K562 (cell line): ENCODE measurements around the gene ANO6. TPM values are rescaled to one million over a fixed set of nuclear protein-coding genes. Genes with fewer than 3 reads are reported as not detected.
A peak's percentile ranks its signal among the peaks of the same experiment; 100 is the strongest.

Experiments
- GATAD2B ChIP-seq: fragments of 450-650 bp; IDR thresholded peaks from 2 replicates; pipeline ENCODE4 v1.6.1; 2017; ENCODE audit warnings: mild to moderate bottlenecking, borderline replicate concordance
- GTF2A2 ChIP-seq: IDR thresholded peaks from 2 replicates; pipeline ENCODE4 v1.6.1; 2016; ENCODE audit warnings: mild to moderate bottlenecking, missing genetic modification characterization, missing compliant biosample characterization
- HDAC3 ChIP-seq: fragments of 450-650 bp; IDR thresholded peaks from 2 replicates; pipeline ENCODE4 v1.6.1; 2018; ENCODE audit warnings: borderline replicate concordance, mild to moderate bottlenecking, moderate library complexity; ENCODE audit not compliant: partially characterized antibody
- KAT2B ChIP-seq: IDR thresholded peaks from one replicate; pipeline ENCODE4 v1.6.1; 2012; ENCODE audit warnings: low read depth, mild to moderate bottlenecking, control low read depth, inconsistent platforms, low read length, moderate library complexity
- LCOR ChIP-seq: sonication (generic); formaldehyde crosslinking; IDR thresholded peaks from 2 replicates; pipeline ENCODE4 v1.8.0; 2022; ENCODE audit warnings: mild to moderate bottlenecking, missing genetic modification reagents
- NCOA6 ChIP-seq: fragments of 450-650 bp; IDR thresholded peaks from 2 replicates; pipeline ENCODE4 v1.6.1; 2017; ENCODE audit warnings: mild to moderate bottlenecking
- NFATC3 ChIP-seq: fragments of 450-650 bp; IDR thresholded peaks from 2 replicates; pipeline ENCODE4 v1.6.1; 2017; ENCODE audit warnings: mild to moderate bottlenecking
- PHB2 ChIP-seq: fragments of 450-650 bp; IDR thresholded peaks from 2 replicates; pipeline ENCODE4 v1.6.1; 2017; ENCODE audit warnings: low read depth
- TFAM ChIP-seq: fragments of 250-450 bp; sonication (Bioruptor Pico); conservative IDR thresholded peaks from 2 replicates; pipeline ENCODE4 v1.5.0; 2021; ENCODE audit warnings: mild to moderate bottlenecking, moderate library complexity
- ZNF436 ChIP-seq: fragments of 250-450, 450-650 bp; sonication (Bioruptor Pico); formaldehyde crosslinking; IDR thresholded peaks from 2 replicates; pipeline ENCODE4 v1.7.0; 2020; ENCODE audit warnings: mild to moderate bottlenecking
- polyA plus RNA-seq, 8 experiments: library from polyadenylated mRNA; depleted of rRNA in 4 of 8; stranded (reverse) in 5 of 8; unstranded in 3 of 8; fragments of >200 nt; fragmentation: Nextera tagmentation in 2 of 8; fragmentation: Illumina TruSeq in 1 of 8; extraction: Ambion mirVana in 2 of 8; extraction: Trizol in 1 of 8; gene quantifications; 2 replicates each; pipeline versions ENCODE4 v1.2.1 to v1.2.3, GENCODE V29; 2011 to 2014; ENCODE audit warnings: inconsistent platforms in 1 of 8, missing spikeins in 1 of 8
- total RNA-seq, 7 experiments: library from RNA; depleted of rRNA in 6 of 7; stranded (reverse); fragments of >200 nt in 6 of 7; fragmentation: Illumina TruSeq in 2 of 7; extraction: Trizol in 2 of 7; gene quantifications; 2 replicates each; pipeline versions ENCODE4 v1.2.1 to v1.2.3, GENCODE V29; 2011 to 2021; ENCODE audit warnings: low replicate concordance in 1 of 7
- TF ChIP-seq, protein P1 (sequence below), 2 experiments: fragments of 150-350 bp in 1 of 2; IDR thresholded peaks; 2 replicates each; pipeline ENCODE4 v1.6.1; 2012 to 2016; ENCODE audit warnings: low read depth in 2 of 2, low read length in 2 of 2, mild to moderate bottlenecking in 1 of 2, moderate library complexity in 1 of 2
- TF ChIP-seq, protein P2 (sequence below), 2 experiments: IDR thresholded peaks in 1 of 2; conservative IDR thresholded peaks in 1 of 2; 2 replicates each; pipeline ENCODE4 v1.6.1; 2016; ENCODE audit warnings: low read depth in 2 of 2, mild to moderate bottlenecking in 1 of 2, missing compliant biosample characterization in 1 of 2, missing genetic modification characterization in 1 of 2, moderate library complexity in 1 of 2
- TF ChIP-seq, protein P3 (sequence below): fragments of 450-650 bp; IDR thresholded peaks from 2 replicates; pipeline ENCODE4 v1.6.1; 2014; ENCODE audit warnings: low read depth, mild to moderate bottlenecking, moderate library complexity, borderline replicate concordance
- TF ChIP-seq, protein P4 (sequence below), 2 experiments: fragments of 450-650 bp; IDR thresholded peaks; 2 replicates each; pipeline ENCODE4 v1.6.1; 2016

Gene ANO6
- total and polyA plus RNA-seq, 9 of the 15 experiments (the other 6 are each of a cell fraction or from before 2014, with no cell fraction given), result 3.5 to 24.7 (median 20.3) TPM

DNA sequence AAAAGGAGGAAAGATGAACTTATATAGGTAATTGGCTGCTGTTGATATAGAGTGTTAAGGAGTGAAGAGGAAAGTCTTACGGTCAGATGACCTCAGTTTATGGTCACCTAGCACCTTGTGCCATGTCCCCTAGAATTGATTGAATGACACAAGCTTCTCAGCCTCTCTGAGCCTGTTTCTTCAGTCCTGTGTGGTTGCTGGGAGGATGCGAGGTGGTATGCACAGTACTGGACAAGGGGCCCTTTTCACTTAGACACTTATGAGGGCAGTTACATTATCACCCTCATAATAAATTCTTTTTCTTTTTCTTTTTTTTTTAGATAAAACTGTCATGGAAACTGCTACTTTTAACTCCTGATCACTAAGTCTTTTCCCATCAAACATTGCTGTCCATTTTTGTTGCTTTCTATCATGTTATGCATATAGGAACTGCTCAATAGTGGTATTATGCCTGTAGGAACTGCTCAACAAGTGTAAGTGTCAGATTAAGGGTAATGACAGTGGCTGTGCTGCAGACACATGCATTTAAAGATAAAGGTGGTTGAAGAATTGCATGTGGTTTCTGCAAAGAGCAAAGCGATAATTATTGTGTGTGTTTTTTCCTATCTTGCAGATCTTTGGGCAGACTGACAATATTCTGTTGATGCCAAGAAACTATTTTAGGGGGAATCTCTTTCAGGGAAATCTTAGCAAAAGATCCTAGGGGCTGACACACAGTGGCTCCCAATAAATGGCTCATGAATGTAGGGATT lies 11.6 kb downstream of the ANO6 start (continued):
- TF ChIP-seq, protein P1, sequence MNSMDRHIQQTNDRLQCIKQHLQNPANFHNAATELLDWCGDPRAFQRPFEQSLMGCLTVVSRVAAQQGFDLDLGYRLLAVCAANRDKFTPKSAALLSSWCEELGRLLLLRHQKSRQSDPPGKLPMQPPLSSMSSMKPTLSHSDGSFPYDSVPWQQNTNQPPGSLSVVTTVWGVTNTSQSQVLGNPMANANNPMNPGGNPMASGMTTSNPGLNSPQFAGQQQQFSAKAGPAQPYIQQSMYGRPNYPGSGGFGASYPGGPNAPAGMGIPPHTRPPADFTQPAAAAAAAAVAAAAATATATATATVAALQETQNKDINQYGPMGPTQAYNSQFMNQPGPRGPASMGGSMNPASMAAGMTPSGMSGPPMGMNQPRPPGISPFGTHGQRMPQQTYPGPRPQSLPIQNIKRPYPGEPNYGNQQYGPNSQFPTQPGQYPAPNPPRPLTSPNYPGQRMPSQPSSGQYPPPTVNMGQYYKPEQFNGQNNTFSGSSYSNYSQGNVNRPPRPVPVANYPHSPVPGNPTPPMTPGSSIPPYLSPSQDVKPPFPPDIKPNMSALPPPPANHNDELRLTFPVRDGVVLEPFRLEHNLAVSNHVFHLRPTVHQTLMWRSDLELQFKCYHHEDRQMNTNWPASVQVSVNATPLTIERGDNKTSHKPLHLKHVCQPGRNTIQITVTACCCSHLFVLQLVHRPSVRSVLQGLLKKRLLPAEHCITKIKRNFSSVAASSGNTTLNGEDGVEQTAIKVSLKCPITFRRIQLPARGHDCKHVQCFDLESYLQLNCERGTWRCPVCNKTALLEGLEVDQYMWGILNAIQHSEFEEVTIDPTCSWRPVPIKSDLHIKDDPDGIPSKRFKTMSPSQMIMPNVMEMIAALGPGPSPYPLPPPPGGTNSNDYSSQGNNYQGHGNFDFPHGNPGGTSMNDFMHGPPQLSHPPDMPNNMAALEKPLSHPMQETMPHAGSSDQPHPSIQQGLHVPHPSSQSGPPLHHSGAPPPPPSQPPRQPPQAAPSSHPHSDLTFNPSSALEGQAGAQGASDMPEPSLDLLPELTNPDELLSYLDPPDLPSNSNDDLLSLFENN (IDR thresholded peaks at IDR 0.05; ENCODE audit: low read depth in 2 of 2, low read length in 2 of 2), result no peak
- TF ChIP-seq GTF2A2 (tag) (no peak), KAT2B (no peak), PHB2 (0 out of 2 replicates have a peak, but pooled peaks have one; percentile 22), TFAM (CRISPR knock-in tag) (no peak), LCOR (CRISPR knock-in tag) (no peak), NCOA6 (peak; percentile 22; the same call in 1 of the 2 replicates), NFATC3 (no peak), HDAC3 (no peak), ZNF436 (no peak), GATAD2B (no peak; the same call in 1 of the 2 replicates)
- TF ChIP-seq, protein P2, sequence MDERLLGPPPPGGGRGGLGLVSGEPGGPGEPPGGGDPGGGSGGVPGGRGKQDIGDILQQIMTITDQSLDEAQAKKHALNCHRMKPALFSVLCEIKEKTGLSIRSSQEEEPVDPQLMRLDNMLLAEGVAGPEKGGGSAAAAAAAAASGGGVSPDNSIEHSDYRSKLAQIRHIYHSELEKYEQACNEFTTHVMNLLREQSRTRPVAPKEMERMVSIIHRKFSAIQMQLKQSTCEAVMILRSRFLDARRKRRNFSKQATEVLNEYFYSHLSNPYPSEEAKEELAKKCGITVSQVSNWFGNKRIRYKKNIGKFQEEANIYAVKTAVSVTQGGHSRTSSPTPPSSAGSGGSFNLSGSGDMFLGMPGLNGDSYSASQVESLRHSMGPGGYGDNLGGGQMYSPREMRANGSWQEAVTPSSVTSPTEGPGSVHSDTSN (CRISPR knock-in tag; IDR thresholded peaks at IDR 0.05; ENCODE audit: low read depth), result no peak
- TF ChIP-seq, protein P2 (tag; conservative IDR thresholded peaks at IDR 0.05; ENCODE audit: low read depth), result peak; percentile 53; the same call in 1 of the 2 replicates
- TF ChIP-seq, protein P3, sequence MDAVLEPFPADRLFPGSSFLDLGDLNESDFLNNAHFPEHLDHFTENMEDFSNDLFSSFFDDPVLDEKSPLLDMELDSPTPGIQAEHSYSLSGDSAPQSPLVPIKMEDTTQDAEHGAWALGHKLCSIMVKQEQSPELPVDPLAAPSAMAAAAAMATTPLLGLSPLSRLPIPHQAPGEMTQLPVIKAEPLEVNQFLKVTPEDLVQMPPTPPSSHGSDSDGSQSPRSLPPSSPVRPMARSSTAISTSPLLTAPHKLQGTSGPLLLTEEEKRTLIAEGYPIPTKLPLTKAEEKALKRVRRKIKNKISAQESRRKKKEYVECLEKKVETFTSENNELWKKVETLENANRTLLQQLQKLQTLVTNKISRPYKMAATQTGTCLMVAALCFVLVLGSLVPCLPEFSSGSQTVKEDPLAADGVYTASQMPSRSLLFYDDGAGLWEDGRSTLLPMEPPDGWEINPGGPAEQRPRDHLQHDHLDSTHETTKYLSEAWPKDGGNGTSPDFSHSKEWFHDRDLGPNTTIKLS, result no peak
- TF ChIP-seq, protein P4, sequence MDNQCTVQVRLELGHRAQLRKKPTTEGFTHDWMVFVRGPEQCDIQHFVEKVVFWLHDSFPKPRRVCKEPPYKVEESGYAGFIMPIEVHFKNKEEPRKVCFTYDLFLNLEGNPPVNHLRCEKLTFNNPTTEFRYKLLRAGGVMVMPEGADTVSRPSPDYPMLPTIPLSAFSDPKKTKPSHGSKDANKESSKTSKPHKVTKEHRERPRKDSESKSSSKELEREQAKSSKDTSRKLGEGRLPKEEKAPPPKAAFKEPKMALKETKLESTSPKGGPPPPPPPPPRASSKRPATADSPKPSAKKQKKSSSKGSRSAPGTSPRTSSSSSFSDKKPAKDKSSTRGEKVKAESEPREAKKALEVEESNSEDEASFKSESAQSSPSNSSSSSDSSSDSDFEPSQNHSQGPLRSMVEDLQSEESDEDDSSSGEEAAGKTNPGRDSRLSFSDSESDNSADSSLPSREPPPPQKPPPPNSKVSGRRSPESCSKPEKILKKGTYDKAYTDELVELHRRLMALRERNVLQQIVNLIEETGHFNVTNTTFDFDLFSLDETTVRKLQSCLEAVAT (IDR thresholded peaks at IDR 0.05), result peak in 1 of 2 experiments; percentile 61; a peak in 1 of 4 replicates
